Stimulated activated naive CD8-positive, alpha-beta T cell treated with anti-CD3 and anti-CD28 coated beads, Interleukin-15, amount 100 ng/mL, for 72 hours (primary cell): Measurements from ENCODE around the gene ACER3.
"Not testable (repeated sequence)": the region's sequence is repeated elsewhere in the genome, so short reads cannot be mapped to it uniquely, and the experiment has no call there.

Source experiments
- ATAC-seq: fragments of 150-1000 bp; cut with Tn5 transposase; 2 replicates; pipeline ENCODE4 v1.10.0; 2021; ENCODE audit warnings: mild to moderate bottlenecking, moderate library complexity
- DNase-seq, 2 donors: peaks; one replicate each; pipeline ENCODE4 v3.0.0; 2021 to 2022
- H3K27ac Mint-ChIP-seq, 2 donors: one replicate each; pipeline ENCODE4 v1.8.0; 2022; ENCODE audit warnings: mild to moderate bottlenecking in 2 of 2, mixed read lengths in 2 of 2, moderate library complexity in 2 of 2
- H3K27me3 Mint-ChIP-seq: one replicate; pipeline ENCODE4 v1.8.0; 2022; ENCODE audit warnings: mixed read lengths
- H3K4me1 Mint-ChIP-seq: one replicate; pipeline ENCODE4 v1.8.0; 2022; ENCODE audit warnings: mild to moderate bottlenecking, mixed read lengths
- H3K4me3 Mint-ChIP-seq, 2 donors: one replicate each; pipeline ENCODE4 v1.8.0; 2022; ENCODE audit warnings: mild to moderate bottlenecking in 2 of 2, mixed read lengths in 2 of 2, moderate library complexity in 1 of 2
- H3K9me3 Mint-ChIP-seq, 2 donors: one replicate each; pipeline ENCODE4 v1.8.0; 2022; ENCODE audit warnings: mixed read lengths in 2 of 2

The ACER3 gene

DNA sequence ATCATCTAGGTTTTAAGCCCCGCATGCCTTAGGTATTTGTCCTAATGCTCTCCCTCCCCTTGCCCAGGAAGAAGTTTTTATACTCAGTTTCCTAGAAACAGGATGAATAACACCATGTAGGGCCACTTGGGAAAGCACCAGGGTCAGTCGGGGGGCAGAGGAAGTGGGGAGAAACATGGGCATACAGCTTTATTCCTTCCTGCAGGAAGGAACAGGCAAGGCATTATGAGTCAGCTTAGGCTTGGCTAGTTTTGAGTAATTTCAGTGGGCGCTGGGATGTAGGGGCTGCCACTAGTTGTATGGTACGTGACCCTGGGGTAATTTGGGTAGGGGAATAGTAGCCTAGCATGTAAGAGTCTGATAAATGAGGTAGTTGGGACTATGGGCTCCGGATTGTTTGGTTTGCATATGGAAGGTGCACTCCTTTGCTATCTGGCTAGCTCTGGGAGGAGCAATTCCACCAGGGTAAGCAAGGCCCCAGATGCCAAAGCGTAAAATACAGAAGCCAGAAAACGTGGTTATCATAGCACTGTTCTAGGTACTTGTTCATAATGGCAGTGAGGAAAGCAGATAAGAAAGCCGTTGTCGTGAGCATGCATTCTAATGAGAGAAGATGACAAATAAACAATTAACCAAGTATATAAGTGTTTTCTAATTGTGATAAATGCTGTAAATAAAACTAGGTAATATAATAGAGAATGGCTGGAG, 24.8 kb downstream of the ACER3 start:
- Mint-ChIP-seq H3K27me3 (no peaks in the 10 kb centered on the region), H3K9me3 (peaks cover 0 to 6% of the 10 kb centered on the region in 2 donors), H3K4me3 (peak overlapping the region; percentile 9 to 28), H3K4me1 (peaks cover 18% of the 10 kb centered on the region), H3K27ac (no peak overlapping the region)
- ATAC-seq = peak; percentile 76
- DNase-seq = peak in 1 of 2 donors; percentile 12

DNA sequence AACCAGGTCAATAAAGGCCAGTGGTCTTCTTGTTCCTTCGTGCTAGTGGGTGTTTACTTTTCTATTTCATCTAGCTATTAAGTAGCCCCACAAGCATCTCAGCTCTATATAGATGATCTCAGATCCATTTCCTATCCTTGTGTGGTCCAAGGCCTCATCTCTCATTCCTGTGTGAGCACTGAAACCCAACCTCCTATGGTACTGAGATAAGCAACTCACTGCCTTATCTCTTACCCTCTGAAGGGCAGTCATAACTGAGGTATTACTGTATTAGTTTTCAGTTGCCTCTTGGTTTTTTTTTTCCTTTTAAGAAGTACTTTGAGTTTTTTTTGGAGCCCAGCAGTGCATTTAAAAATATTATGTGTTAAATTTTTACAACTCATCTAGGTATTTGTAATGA, 28.3 kb downstream of the ACER3 start:
- Mint-ChIP-seq H3K27ac (peak overlapping the region in 1 of 2 donors; percentile 9), H3K27me3 (no peaks in the 10 kb centered on the region), H3K4me1 (peaks cover 18% of the 10 kb centered on the region), H3K4me3 (no peak overlapping the region), H3K9me3 (peaks cover 0 to 6% of the 10 kb centered on the region in 2 donors)
- DNase-seq (no peak), ATAC-seq (no peak)

DNA sequence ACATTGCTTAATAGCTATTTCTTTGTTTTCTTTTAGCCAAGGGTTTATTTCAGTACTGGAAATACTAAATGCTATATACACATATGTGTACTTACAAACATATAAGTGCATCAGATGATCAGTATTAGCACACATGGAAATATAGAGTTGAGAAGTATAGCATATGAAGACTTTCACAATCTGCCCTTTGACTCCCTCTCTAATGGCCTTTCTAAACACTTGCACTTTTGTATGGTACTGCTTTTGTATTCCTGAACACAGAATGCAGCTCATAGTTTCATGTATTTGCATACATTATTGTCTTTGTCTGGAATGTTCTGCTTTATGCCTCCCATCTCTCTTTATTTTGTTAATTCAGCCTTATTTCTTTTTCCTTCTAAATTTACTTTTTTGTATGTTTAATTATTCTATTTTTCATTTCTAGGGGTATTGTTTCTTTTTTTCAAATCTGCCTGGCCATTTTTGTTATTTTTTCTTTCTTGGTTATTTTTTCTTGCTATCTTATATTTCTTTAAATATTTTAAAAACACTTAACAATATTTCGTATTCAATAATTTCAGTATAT, 28.8 kb downstream of the ACER3 start:
- no peak overlapping the region for H3K27ac Mint-ChIP-seq
- ATAC-seq = no peak

DNA sequence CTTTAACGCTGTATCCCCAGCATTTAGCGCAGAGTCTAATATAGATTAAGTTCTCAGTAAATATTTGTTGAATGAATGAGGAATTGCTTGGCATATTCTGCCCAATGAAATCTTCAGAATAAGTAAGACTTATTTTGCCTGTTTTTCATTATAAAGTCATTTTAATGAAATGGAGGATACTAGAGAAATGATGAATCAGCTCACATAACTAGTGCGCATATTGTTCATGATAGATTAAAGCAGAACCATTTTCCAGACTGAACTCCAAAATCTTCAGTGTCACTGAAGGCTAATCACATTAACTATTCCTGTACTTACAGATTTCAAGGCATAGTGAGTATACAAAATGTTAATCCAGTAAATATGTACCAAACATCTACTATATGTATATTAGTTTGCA, 29.6 kb downstream of the ACER3 start:
- Mint-ChIP-seq H3K9me3 (peaks cover 0 to 6% of the 10 kb centered on the region in 2 donors), H3K4me1 (peaks cover 11% of the 10 kb centered on the region), H3K4me3 (no peak overlapping the region), H3K27ac (no peak overlapping the region), H3K27me3 (no peaks in the 10 kb centered on the region)
- ATAC-seq (no peak), DNase-seq (no peak)

More for the DNA sequence above, 28.8 kb downstream of the ACER3 start:
- DNase-seq = no peak
- Mint-ChIP-seq H3K4me1 (peaks cover 18% of the 10 kb centered on the region), H3K27me3 (no peaks in the 10 kb centered on the region), H3K9me3 (peaks cover 0 to 6% of the 10 kb centered on the region in 2 donors), H3K4me3 (no peak overlapping the region)

DNA sequence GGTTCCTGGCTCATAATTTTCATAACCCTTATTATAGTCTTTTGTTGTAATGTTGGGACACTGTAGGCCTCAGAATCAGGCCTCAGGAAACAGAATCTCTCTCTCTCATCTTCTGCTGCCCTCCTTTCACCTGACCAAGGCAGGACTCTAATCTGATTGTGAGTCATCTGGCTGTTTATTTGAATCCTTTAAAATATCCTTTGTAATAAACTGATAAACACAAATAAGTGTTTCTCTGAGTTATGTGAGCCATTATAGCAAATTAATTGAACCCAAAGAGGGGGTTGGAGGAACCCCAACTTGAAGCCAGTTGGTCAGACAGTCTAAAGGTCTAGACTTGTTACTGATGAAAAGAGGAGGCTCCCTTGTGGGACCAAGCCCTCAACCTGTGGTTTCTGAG, 30.6 kb downstream of the ACER3 start:
- no peak for ATAC-seq
- Mint-ChIP-seq H3K4me3 (no peak overlapping the region), H3K27me3 (no peaks in the 10 kb centered on the region), H3K27ac (no peak overlapping the region), H3K9me3 (peaks cover 0 to 1% of the 10 kb centered on the region in 2 donors), H3K4me1 (peaks cover 1% of the 10 kb centered on the region)
- DNase-seq = no peak

DNA sequence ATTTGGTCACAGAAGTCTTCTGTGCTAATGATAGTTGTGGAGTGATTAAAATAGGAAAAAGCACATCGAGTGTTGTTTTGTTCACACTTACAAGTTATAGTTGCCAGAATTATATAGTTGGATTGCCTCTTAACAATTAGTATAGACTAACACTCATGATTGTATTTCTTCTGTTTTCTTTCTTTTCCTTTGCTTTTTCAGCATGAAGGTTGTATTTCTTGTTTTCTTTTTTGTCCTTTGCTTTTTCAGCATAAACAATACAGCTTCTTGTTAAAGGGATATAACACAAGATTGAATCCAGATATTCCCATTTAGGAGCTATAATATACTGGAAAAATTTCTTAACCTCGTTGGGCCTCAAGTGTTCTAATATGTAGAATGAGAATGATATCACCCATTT, 31.1 kb downstream of the ACER3 start:
- Mint-ChIP-seq H3K27me3 (no peaks in the 10 kb centered on the region), H3K4me3 (no peak overlapping the region)

DNA sequence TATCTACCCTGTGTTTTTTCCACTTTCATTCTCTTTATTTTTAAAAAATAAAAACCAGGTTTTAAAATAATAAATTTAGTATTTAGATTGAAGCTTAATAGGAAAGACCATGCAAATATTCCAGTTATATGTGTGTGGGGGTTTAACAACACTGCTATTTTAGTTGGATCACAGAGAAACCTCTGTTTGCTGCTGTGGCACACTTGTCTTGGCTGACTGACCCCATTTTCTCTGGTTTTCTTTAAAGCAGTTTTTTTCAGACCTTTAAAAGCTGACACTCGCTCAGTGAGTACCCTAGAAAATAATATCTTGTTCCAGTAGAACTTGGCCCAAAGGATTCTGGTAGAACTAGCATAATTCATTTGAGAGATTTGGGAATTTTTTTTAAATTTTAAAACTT, 31.6 kb downstream of the ACER3 start:
- Mint-ChIP-seq H3K9me3 (no peaks in the 10 kb centered on the region), H3K4me1 (no peaks in the 10 kb centered on the region), H3K27ac (no peak overlapping the region), H3K4me3 (no peak overlapping the region), H3K27me3 (no peaks in the 10 kb centered on the region)
- no peak for ATAC-seq
- DNase-seq = no peak

More for the DNA sequence above, 31.1 kb downstream of the ACER3 start:
- ATAC-seq = no peak
- no peaks in the 10 kb centered on the region for H3K9me3 Mint-ChIP-seq
- no peaks in the 10 kb centered on the region for H3K4me1 Mint-ChIP-seq
- DNase-seq = no peak
- H3K27ac Mint-ChIP-seq = no peak overlapping the region

DNA sequence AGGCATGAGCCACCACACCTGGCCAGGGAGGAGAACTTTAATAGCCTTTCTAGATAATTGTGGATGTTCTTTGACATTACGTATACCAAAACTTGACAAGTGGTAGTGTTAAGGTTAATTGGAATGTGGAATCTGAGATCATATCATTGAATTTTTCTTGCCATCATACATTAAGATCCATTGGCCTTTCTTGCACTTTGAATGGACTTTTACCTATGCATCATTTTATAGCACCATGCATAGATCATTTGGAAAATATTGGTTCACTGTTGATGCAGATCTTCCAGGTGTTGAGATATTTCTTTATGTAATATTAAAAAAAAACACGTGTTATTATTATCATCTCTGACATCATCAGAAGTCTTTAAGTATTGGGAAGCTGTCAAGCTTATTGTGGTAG, 36.5 kb downstream of the ACER3 start:
- ATAC-seq = no peak
- H3K9me3 Mint-ChIP-seq = no peaks in the 10 kb centered on the region

DNA sequence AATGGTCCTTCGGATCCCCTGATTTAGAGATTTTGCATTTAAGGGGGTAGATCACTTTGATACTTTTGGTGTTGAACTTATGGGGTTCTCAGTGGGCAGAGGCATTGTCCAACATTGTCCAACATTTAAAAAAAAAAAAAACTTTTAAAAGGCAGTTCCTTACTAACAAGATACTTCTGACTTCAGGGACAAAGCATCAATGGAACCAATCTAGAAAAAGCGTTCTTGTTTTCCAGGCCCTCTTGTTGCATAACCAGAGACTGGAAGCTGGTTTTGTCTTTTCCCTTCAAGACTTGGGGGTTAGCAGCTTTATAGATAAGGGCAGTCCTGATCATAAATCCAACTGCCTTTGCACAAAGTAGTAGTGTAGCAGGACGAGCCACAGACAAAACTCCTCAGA, 40.4 kb downstream of the ACER3 start:
- DNase-seq (no peak), ATAC-seq (no peak)
- Mint-ChIP-seq H3K9me3 (no peaks in the 10 kb centered on the region), H3K4me3 (no peak overlapping the region), H3K4me1 (no peaks in the 10 kb centered on the region), H3K27me3 (no peaks in the 10 kb centered on the region), H3K27ac (no peak overlapping the region)

More for the DNA sequence above, 36.5 kb downstream of the ACER3 start:
- Mint-ChIP-seq H3K27ac (no peak overlapping the region), H3K27me3 (no peaks in the 10 kb centered on the region), H3K4me1 (no peaks in the 10 kb centered on the region), H3K4me3 (no peak overlapping the region)
- no peak for DNase-seq

DNA sequence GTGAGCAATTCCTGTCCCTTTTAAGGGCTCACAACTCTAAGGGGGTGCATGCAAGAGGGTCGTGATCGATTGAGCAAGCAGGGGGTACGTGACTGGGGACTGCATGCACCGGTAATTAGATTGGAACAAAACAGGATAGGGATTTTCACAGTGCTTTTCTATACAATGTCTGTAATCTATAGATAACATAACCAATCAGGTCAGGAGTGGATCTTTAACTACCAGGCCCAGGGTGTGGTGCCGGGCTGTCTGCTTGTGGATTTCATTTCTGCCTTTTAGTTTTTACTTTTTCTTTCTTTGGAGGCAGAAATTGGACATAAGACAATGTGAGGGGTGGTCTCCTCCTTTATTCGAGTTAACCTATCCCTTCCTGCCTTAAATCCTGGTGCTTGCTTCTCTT, 40.9 kb downstream of the ACER3 start:
- ATAC-seq, H3K27me3 Mint-ChIP-seq, DNase-seq, H3K9me3 Mint-ChIP-seq, H3K4me3 Mint-ChIP-seq, H3K27ac Mint-ChIP-seq, H3K4me1 Mint-ChIP-seq: not testable (repeated sequence)

DNA sequence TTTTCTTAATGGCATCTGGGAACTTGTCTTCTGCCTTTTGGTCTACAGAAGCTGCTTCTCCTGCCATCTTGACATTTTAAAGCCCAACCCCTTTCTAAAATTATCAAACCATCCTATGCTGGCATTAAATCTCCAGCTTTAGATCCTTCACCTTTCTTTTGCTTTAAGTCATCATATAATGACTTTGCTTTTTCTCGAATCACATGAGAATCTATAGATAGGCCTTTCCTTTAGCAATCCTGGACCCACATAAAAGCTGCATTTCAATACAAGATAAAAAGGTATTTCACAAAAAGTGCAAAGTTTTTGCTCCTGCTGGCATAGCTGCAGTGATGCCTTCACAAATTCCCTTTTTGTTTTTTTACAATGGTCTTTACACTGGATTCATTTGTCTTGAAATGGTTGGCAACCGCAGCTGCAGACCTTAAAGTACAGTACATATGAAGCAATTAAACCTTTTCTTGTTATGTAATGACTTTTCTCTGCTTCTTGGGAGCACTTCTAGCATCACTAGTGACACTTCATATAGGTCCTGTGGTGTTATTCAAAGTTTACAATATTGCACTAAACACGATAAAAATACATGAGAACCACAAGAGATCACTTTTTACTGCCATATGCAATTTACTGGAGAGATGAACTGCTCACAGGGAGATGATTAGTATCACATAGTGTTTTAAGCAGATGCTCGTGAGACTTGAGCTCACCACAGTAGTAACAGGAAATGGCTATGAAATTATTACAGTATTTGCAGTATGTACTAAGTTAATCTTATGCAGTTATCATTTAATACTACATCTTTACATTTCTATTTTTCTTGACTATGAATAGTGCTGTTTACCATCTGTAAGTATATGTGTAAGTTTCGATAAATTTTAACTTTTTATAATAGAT, 41.6 kb downstream of the ACER3 start:
- H3K9me3 Mint-ChIP-seq = no peaks in the 10 kb centered on the region
- H3K4me1 Mint-ChIP-seq = no peaks in the 10 kb centered on the region
- DNase-seq = no peak
- H3K4me3 Mint-ChIP-seq = no peak overlapping the region
- no peak overlapping the region for H3K27ac Mint-ChIP-seq
- no peaks in the 10 kb centered on the region for H3K27me3 Mint-ChIP-seq
- no peak for ATAC-seq

DNA sequence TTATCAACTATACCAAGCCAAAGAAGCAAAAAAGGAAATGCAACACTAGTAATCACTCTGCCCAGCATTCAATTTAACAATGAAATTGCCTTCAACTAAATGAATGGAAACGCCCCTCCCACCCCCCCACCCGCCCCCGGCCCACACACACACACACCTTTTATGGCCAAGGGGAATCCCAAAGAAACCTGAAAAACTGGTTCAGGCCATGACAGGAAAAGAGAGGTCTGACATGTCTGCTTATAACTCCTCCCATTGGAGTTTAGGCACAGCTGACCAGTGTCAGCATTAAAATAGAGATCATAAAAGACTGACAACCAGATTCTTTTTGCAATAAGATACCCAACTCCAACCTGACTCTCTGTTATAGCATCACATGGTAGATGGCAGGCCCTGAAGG, 42.6 kb downstream of the ACER3 start:
- Mint-ChIP-seq H3K4me1 (no peaks in the 10 kb centered on the region), H3K27me3 (no peaks in the 10 kb centered on the region), H3K9me3 (no peaks in the 10 kb centered on the region), H3K27ac (no peak overlapping the region), H3K4me3 (no peak overlapping the region)
- no peak for DNase-seq
- ATAC-seq = no peak

DNA sequence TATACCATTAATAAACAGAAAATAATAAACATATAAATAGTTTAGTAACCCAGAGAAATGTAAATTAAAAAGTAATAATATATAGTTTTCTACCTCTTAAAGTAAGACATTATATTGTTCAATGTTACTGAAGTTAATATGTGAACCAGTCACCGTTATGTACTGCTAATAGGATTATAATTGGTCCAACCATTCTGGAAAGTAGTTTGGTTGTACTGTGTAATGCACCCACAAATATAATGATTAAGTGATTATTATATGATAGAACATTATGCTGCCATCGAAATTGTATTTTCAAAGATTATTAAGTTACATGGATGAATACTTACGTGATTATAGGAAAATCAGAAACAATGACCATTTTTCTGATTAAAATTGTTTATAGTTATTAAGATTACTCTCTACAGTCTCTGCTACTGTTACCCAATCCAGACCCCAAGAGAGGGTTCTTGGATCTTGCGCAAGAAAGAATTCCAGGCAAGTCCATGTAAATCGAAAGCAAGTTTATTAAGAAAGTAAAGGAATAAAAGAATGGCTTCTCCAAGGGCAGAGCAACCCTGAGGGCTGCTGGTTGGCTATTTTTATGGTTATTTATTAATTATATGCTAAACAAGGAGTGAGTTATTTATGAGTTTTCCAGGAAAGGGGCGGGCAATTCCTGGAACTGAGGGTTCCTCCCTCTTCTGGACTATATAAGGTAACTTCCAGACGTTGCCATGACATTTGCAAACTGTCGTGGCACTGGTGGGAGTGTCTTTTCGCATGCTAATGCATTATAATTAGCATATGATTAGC, 50.1 kb downstream of the ACER3 start:
- H3K9me3 Mint-ChIP-seq = no peaks in the 10 kb centered on the region
- no peak overlapping the region for H3K4me3 Mint-ChIP-seq
- no peaks in the 10 kb centered on the region for H3K4me1 Mint-ChIP-seq
- no peaks in the 10 kb centered on the region for H3K27me3 Mint-ChIP-seq
- DNase-seq = no peak
- no peak overlapping the region for H3K27ac Mint-ChIP-seq
- no peak for ATAC-seq

DNA sequence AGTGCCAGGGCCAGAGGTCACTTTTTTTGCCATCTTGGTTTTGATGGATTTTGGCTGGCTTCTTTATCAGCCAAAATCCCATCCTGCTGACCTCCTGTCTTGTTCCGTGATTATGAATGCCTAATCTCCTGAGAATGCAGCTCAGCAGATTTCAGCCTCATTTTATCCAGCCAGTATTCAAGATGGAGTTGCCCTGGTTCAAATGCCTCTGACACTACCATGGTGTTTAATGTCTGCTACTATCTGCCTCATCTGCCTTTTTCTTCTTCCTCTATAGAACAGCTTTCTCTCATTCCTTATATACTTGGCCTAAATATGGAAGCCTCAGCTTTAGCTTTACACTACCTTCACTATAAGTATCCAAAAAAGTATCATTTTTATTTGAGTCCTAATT, 50.7 kb downstream of the ACER3 start:
- Mint-ChIP-seq H3K27ac (no peak overlapping the region), H3K9me3 (no peaks in the 10 kb centered on the region), H3K4me1 (no peaks in the 10 kb centered on the region), H3K4me3 (no peak overlapping the region), H3K27me3 (no peaks in the 10 kb centered on the region)
- DNase-seq = no peak
- ATAC-seq = no peak

DNA sequence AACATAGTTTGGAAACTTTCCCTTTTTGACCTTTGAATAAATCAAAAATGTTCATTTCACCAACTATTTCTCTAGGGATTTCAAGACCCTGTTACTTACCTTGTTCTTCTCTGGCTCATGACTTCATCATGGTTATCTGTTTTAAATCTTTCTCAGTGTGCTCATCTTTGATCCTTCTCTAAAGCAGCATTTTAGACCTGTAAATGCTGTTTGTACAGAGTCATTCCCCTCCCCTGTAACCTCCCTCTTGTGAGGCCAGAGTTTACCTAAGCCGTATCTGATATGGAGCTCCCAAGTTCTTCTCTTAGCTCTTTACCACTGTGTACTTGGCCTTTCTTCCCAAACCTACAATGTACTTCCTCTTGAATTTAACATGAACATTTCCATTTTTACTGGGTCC, 56.0 kb downstream of the ACER3 start:
- Mint-ChIP-seq H3K27ac (no peak overlapping the region), H3K27me3 (no peaks in the 10 kb centered on the region), H3K4me1 (peaks cover 12% of the 10 kb centered on the region), H3K4me3 (no peak overlapping the region), H3K9me3 (no peaks in the 10 kb centered on the region)
- no peak for DNase-seq
- ATAC-seq = no peak
